ENCODE data around the gene PRKCE.
"Not testable (repeated sequence)": the region's sequence is repeated elsewhere in the genome, so short reads cannot be mapped to it uniquely, and the experiment has no call there.

Gene PRKCE

DNA sequence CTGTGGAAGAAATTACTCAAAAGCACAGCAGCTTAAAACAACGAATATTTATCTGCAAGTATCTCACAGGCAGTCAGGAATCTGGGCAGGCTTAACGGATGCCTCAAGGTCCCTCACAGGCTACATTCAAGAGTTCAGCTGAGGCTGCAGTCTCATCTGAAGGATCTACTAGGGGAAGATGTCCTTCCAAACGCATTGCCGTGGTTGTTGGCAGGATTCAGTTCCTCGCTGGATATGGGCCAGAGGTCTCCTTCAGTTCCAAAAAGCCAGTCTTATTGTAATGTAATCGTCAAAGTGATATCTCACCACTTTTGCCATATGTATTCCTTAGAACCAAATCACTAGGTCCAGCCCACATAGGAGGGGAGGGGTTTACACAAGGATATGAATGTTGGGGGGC is 547.5 kb downstream of the PRKCE start:
- no peak for DNase-seq (ENCODE audit: low read depth in 2 of 3, low spot score in 2 of 3)

DNA sequence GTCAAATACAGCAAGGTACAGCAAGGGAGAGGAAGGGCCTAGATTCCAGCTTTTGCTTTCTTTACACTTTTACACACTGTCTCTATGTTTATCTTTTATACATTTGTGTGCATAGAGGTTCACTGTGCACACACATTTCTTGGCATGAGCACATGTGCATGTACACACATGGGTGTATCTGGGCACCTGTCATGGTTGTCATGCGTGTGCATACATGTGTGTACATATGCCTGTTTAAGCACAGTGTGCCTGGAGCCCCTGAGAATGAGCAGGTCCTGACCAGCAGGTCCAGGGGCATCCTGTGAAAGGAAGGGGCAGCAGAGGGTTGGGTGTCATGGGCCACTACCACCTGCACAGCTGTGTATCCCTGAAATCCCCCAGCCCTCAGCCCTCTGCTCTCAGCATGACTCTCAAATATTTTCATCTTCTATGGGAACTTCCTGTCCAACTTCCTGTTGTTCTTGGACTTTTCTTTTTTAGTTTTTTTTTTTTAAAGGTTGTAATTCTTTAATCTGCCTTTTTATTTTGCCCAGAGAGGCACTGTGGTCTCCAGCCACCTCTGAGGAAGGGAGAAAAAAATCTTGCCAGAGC is 548.7 kb downstream of the PRKCE start:
- no peak for DNase-seq (ENCODE audit: low read depth in 2 of 3, low spot score in 2 of 3)

DNA sequence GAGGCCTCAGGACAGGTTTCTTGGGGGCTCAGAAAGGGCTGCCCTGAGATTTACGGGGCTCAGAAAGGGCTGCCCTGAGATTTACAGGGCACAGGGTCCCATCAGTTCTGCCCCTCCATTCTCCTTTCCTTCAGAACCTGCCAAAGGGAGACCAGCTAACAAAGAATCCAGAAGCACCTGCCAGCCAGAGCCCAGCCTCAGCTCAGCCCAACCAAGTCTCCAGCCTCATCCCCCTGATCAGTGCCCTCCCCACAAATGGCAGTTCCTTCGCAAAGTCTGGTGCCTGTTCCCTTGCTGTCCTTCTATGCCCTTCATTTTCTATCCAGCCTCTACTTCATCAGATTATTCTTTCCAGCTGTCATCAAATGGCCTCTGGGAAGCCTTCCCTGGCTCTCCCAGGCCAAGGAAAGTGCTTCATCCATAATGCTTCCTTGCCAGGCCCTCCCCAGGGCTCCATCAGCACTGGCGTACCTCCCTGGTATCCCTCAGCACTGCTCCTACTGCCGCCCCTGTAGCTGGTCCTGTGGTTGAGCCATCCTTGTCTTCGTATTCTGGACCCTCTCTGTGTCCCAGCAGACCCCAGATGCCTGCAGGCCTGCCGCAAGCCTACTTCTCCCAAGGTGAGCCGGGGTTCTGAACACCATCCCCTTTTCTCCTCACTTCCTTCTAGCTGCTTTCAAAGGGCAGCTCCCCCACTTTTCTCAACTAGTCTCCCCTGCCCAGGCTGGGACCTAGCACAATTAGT is 549.6 kb downstream of the PRKCE start:
- DNase-seq (ENCODE audit: low read depth in 2 of 3, low spot score in 2 of 3): no peak

DNA sequence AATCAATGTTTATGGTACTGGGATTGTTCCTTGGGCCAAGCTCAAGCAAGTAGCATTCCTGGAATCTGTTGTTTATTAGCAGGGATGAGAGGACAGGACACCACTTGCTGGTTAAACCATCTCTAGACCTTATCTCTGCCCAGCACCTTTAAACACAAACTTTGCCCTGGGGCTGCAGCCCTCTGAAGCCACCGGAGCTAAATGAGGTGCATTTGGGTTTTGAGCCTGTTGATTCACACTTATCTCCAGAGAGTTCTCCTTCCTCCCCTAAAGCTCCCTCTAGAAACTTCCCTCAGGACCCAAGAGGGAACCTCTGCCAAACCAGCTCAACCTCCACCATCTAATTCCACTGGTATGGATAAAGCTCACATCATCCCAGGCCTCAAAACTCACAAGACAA is 551.0 kb downstream of the PRKCE start:
- no peak for DNase-seq (ENCODE audit: low read depth in 2 of 3, low spot score in 2 of 3)

DNA sequence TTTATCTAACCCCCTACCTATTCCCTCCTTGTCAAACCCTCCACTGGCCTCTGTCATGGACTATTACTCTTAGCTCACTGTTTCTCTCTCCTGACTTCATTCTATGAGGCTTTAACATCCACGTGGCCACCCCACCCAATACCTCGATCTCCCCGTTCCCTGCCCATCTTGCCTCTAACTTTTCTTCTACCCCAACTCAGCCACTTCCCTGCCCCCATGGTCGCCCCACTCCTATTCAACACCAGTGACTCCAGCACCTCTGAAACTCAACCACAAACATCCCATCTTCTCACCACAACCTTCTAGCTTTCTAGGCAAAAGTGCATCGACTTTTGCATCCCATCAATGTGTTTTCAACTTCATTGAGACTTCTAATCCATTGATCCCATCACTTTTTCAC is 551.5 kb downstream of the PRKCE start:
- no peak for DNase-seq (ENCODE audit: low read depth in 2 of 3, low spot score in 2 of 3)

DNA sequence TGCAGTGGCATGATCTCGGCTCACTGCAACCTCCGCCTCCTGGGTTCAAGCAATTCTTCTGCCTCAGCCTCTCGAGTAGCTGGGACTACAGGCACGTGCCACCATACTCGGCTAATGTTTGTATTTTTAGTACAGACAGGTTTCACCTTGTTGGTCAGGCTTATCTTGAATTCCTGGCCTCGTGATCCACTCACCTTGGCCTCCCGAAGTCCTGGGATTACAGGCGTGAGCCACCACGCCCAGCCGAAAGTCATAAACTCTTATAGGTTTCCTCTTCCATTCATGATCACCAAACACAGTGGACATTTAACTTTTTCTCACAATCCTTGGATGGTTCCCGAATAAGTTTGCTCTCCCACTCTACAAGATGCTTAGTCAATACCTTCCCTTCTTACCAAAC is 552.2 kb downstream of the PRKCE start:
- DNase-seq (ENCODE audit: low read depth in 2 of 3, low spot score in 2 of 3): not testable (repeated sequence)

DNA sequence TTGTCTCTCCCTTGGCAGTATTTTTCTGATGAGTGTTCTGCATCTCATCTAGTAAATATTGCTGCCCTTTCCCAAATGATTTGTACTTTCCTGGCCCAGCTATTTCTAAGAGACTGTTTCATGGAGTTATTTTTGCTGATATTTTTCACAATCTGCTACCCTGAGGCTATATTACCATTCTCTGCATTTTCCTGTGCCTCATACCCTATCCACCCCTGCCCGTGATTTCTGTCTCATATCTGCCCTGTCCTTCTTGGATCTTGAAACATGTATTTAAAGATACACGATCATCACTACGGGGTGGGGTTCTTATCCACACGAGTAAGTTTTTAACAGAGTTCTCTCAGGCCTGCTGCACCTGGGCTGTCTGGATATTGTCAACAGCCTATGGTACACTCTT is 556.1 kb downstream of the PRKCE start:
- no peak for DNase-seq (ENCODE audit: low read depth in 2 of 3, low spot score in 2 of 3)

DNA sequence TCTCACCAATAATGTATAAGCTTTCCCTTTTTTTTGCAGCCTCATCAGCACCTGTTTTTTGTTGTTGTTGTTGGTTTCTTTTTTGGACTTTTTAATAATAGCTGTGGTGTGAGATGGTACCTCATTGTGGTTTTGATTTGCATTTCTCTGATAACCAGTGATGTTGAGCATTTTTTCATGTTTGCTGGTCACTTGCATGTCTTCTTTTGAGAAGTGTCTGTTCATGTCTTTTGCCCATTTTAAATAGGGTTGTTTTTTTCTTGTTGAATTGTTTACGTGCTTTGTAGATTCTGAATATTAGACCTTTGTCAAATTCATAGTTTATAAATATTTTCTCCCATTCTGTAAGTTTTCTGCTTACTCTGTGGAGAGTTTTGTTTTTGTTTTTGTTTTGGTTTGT is 557.3 kb downstream of the PRKCE start:
- no peak for DNase-seq (ENCODE audit: low read depth in 2 of 3, low spot score in 2 of 3)

DNA sequence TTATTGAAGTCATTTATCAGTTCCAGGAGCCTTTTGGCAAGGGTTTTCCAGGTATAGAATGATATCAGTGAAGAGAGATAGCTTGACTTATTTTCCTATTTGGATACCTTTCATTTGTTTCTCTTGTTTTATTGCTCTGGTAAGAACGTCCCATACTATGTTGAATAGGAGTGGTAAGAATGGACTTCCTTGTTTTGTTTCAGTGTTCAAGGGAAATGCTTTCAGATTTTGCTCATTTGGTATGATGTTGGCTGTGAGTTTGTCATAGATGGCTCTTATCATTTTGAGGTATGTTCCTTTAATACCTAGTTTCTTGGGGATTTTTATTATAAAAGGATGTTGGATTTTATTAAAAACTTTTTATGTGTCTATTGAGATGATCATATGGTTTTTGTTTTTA is 558.6 kb downstream of the PRKCE start:
- DNase-seq (ENCODE audit: low read depth in 2 of 3, low spot score in 2 of 3): no peak

DNA sequence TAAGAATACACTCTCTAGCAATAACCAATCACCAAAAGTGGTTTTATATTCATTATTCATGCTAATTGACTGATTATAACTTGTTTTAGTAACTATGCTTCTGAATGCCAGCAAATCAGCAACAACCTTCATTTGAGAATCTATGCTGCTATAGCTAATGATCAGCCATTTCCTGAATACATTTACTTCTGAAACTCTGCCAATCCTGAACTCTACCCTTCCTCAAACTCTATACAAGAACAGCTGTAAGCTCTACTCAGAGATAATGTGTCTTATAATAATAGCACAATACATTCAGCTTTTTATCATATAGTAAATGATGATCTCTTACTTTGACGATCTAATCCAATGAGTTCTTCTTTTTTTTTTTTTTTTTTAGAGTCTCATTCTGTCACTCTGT is 560.0 kb downstream of the PRKCE start:
- no peak for DNase-seq (ENCODE audit: low read depth in 2 of 3, low spot score in 2 of 3)

DNA sequence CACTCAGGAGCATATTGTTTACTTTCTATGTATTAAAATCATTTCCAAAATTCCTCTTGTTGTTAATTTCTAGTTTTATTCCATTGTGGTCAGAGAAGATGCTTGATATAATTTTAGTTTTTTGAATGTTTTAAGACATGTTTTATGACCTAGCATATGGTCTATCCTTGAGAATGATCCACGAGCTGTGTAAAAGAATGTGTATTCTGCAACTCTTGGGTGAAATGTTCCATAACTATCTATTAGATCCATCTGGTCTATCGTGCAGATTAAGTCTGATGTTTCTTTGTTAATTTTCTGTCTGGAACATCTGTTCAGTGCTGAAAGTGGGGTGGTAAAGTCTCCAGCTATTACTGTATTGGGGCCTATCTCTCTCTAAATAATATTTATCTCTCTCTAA is 562.4 kb downstream of the PRKCE start:
- no peak for DNase-seq (ENCODE audit: low read depth in 2 of 3, low spot score in 2 of 3)

DNA sequence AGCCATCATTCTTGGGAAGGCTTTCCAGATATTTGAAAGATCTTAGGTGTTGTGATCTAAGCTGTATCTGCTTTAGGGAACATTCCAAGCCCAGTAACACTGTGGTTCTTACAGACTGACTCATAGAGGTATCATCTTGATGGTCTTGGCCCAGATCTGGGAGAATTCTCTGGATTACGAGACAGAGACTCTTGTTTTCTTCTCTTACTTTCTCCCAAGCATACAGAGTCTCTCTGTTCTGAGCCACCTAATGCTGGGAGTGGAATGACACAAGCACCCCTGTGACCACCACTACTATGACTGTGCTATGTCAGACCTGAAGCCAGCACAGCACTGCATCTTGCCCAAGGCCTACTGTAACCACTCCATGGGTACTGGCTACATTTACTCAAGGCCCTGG is 564.7 kb downstream of the PRKCE start:
- no peak for DNase-seq (ENCODE audit: low read depth in 2 of 3, low spot score in 2 of 3)

DNA sequence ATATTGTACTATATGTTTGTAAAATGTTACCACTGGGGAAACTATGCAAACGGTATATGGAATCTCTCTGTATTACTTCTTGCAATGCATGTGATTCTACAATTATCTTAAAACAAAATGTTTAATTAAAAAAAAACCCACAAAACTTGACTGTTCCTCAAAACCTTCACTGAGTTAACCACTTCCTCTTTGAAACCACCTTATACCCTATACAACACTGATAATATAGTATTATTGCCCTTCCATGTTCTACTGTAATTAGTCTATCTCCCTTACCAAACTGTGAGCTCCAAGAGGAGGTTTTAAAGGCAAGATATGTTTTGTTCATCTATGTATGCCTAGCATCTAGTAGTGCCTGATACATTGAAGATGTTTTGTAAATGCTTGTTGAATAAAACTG is 572.0 kb downstream of the PRKCE start:
- DNase-seq (ENCODE audit: low read depth in 2 of 3, low spot score in 2 of 3): not testable (repeated sequence)

DNA sequence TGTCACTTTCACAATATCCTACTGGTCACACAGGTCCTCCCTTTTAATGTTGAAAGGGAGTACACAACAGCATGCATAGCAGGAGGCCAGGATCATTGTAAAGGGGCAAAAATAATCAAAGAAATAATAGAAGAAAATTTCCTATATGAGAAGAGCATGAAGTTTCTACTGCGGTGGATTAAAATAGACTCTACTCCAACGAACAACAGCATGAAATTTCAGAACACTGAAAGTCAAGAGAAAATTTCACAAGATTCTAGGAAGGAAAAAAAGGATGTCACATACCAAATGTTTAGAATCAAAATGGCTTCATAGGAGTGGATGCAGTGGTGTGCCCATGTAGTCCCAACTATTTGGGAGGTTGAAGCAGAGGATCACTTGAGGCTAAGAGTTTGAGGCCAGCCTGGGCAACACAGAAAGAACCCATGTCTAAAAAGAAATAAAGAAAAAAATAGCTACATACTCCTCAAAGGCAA is 573.7 kb downstream of the PRKCE start:
- DNase-seq (ENCODE audit: low read depth in 2 of 3, low spot score in 2 of 3): no peak

DNA sequence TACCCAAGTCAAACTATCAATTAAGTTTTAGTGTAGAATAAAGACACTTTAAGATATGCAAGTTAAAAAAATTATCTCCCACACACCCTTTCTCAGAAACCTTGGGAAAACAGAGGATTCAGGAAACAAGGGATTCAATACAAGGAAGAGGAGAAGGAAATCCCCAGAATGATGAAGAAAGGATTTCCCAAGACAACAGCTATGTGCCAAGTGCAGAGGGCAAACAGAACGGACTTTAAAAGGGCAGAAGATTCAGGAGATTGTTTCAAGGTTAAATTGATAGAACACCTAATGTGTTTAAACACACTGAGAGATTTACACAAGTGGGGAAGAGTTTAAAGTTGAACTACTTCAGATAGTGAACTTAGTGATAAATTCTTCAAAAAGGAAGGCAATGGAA is 574.3 kb downstream of the PRKCE start:
- no peak for DNase-seq (ENCODE audit: low read depth in 2 of 3, low spot score in 2 of 3)

DNA sequence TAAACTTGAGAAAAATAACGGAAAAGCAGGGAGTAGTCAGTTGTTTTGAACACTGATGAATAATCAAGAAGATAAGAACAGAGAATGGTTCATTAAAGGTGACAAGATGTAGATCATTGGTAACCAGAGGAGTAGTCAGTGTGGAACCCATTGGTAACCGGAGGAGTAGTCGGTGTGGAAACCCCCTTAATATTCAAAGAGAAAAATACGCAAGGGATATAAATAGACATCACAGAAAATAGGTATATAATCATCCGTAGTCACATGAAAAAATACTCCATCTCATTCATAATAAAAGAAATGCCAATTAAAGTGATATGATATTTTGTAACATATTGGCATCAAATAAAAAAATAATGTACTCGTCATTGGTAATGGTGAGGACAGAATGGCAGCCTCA is 575.1 kb downstream of the PRKCE start:
- DNase-seq (ENCODE audit: low read depth in 2 of 3, low spot score in 2 of 3): no peak

DNA sequence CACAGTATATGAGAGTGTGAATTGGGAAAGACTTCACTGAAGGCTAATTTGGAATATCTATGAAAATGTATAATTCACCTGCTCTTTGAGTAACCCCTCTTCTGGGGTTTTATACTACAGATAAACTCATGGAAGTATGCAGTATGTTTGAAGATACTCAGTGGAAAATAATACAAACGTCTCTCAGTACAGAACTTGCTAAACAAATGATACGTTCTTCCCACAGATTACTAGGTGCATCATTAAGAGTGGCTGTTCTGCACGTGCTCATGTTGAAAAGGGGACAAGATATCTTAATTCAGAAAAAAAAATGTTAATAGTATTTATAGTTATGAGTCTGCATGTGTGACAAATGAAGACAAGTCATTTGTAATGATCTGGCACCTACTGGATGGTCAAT is 575.5 kb downstream of the PRKCE start:
- no peak for DNase-seq (ENCODE audit: low read depth in 2 of 3, low spot score in 2 of 3)

DNA sequence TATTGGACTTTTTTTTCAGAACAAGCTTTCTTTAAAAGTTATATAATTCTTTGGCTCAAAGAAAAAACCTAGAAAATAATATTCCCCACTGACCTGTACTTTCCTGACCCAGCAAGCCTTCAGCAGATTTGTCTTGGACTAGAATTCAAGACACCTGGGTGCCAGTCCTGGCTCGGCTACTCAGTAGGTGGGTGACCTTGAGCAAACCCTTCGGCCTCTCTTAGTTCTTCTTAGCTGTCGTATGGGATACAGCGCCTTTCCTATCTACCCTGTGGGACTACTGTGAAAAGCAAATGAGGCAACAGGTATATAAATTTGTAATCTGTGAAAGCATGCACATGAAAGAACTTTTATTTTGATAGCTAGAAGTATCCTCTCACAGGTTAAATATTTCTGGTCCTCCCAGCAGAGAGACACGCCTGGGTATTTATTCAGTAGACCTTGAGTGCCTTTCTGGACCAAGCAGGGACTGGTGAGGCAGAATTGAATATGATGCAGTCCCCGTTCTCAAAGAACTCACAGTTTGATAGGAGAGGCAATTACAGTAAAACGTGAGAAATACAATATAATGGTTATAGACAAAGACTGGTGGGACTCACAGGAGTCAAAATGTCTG is 576.3 kb downstream of the PRKCE start:
- no peak for DNase-seq (ENCODE audit: low read depth in 2 of 3, low spot score in 2 of 3)

DNA sequence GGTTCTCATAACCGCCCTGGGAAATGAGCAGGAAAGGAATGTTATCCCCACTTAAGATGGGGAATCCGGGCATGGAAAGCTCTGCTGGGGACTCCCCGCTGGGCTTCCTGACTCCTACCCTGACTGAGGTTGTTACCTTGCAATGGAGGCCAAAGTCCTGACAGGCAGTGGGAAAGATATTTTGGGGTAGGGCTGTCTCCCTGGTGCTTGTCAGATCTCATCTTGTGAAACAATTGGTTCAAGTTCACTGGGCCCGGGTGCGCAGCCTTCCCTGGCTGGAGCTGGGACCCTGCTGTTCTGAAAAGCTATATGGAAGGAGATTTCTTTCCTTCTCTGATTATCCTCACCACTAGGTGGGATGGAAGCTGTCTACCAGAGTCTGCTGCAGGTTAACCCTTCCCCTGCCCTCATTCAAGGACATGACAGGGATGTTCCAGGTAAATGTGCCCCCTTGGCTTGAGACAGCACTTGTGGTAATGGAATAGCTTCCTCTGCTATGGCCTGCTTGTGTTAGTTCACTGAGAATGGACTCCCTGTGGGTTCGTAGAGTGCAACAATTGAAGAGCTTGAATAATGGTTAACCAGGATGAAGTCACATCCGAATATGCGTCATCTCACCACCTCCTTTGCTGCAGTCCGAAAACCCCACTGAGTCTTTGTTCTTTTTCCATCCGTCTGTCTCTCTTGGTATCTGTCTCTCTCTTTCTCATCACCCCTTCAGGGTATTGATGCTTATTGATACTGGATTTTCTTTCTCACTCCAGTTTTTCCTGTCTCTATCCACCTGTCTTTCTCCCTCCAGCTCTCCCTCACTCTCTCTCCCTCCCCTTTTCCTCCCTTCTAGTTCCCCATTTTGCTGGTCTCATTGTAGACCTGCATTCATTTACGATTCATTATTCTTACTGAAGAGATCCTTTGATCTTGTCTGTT is 577.9 kb downstream of the PRKCE start:
- no peak for DNase-seq (ENCODE audit: low read depth in 2 of 3, low spot score in 2 of 3)

DNA sequence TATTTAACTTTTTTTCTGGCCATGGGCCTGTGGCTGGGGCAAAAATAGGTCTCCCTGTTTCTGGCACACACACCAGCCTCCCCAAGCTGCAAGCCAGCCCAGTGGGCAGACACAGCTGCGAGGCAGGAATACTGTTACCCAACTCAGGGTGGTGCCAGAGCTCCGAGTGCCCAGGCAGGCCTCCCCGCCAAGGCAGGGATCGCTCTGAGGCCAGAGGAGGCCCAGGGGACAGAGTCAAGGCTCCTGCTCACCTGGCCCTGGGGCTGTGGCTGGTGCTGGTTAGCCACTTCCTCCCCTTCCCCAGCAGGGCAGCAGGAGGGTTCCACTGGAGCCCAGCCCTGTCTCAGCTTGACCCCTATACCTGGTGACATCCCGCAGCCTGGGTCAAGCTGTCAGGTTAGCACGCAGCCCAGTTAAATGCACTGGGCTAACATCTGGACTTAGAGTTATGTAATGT is 578.7 kb downstream of the PRKCE start:
- DNase-seq (ENCODE audit: low read depth in 2 of 3, low spot score in 2 of 3): no peak

DNA sequence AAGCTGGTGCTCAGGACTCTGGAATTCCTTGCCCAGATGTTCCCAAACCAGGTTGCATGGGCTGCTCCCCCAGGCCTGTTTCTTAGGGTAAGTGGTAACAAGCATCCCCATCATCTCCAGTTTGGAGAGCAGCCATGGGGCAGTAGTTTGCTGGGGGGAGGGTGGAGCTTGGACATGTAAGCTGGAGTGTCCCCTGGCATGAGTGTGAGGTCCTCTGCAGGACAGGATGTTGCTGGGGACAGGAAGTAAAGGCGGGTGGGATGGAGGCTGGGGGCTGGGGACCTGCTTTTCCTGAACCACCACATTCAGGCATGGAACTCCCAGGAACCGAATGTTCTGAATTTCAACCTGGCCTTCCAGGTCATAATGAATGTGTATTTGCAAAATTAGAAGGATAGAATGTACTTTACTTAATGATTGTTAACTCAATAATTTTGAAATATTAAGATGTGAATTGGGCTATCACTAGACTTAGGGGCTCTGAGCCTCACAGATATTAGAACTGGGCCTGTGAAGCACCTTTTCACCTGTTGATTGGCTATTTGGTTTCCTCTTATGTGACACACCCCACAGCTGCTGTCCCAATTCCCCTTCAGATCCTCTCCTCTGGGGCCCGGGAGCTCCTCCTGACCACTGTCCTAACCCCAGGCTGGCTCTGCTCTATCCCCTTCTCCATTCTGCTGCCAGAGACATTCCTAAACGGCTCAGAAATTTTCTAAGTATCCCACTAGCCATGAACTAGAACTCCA is 579.4 kb downstream of the PRKCE start:
- no peak for DNase-seq (ENCODE audit: low read depth in 2 of 3, low spot score in 2 of 3)
